ENCODE data around the gene CALCOCO1. TPM values are rescaled to one million over a fixed set of nuclear protein-coding genes. Genes with fewer than 3 reads are reported as not detected.

CALCOCO1 gene
- total RNA-seq, 1 experiment from 2014 or later, result 88.9 TPM

DNA sequence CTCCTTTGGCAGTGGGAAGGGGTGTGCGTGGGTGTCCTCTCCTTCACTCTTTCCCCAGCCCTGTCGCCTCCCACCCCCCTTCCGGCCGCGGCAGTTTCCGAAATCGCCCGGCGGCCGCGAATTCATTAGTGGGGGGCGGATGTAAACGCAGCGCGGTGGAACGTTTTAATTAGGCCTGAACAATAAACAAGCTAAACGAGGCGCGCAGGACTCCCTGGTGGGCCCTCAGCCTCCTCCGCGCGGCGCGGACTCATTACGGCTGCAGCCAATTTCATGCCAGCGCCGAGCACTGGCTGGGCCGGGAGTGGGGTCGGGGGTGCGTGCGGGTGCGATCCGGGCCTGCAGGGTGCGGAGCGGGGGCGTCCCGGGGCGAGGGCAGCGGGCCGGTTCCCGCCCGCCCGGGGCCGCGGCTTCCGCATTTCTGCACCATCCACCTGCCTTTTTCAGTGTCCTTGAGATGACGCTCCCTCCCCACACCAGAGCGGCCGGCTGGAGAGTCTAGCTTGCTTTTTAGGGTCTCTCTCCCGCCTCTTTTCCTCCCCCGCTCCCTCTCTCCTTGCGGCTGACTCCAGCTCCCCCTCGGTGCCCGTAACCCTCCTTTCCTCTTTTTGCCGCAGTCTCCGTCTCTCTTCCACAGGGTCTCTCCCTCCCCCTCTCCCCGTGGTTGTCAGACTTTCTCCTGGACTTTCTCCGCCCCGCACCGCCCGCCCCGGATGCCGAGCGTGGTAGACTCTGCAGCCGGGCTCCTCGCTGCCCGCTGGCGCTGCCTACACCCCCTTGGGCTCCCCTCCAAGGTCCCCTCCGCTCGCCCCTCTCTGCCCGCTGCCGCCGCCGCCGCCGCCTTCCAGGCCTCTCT is 24.3 kb upstream of the CALCOCO1 start, which contains the start of gene CISTR:
CISTR (minus strand) TSS at position 644 of the 856 bp plus-strand sequence.
- intact Hi-C loops (cut with micrococcal nuclease; ENCODE audit: unreplicated experiment), result no loop called here
- no peak within 1 kb of the TSS for H3K4me2 ChIP-seq
- H3K27me3 ChIP-seq (ENCODE audit: insufficient read depth, low read depth), result 0 out of 2 replicates have a peak, but pooled peaks cover 4% of the 10 kb centered on the region
- H2AFZ ChIP-seq, result no peak within 1 kb of the TSS
- BruUV-seq (replicated peaks), result no TSS peak
- POLR2A ChIA-PET (ENCODE audit: unreplicated experiment), result no interaction called here
- no peaks in the 10 kb centered on the region for H3K79me2 ChIP-seq (ENCODE audit: low read depth)
- no peaks in the 10 kb centered on the region for H3K36me3 ChIP-seq (ENCODE audit: low read depth)
- H3K9me2 ChIP-seq (ENCODE audit: insufficient read depth), result no peaks in the 10 kb centered on the region
- CTCF ChIA-PET, result interaction anchor here (0.5 to 0.7 kb wide), 2 partner anchors 199 to 264 kb away, joined by 3 to 6 read pairs; no protein-coding TSS in a partner anchor
- H3K4me3 ChIP-seq, result no peak within 1 kb of the TSS
- no peaks in the 10 kb centered on the region for H3K9me3 ChIP-seq (ENCODE audit: insufficient read depth, low read depth)
- H3K4me1 ChIP-seq (replicated peaks; ENCODE audit: insufficient read depth), result 0 out of 2 replicates have a peak, but pooled peaks cover 4% of the 10 kb centered on the region
- TF ChIP-seq EZH2 (IDR thresholded peaks at IDR 0.05; ENCODE audit: low read depth) (no peak), CTCF (conservative IDR thresholded peaks at IDR 0.05) (no peak)
- no peak for DNase-seq
- no peak within 1 kb of the TSS for H3K27ac ChIP-seq
- no peaks in the 10 kb centered on the region for H3F3A ChIP-seq (ENCODE audit: insufficient read depth, low read depth)
- no peaks in the 10 kb centered on the region for H4K20me1 ChIP-seq (ENCODE audit: insufficient read depth)

DNA sequence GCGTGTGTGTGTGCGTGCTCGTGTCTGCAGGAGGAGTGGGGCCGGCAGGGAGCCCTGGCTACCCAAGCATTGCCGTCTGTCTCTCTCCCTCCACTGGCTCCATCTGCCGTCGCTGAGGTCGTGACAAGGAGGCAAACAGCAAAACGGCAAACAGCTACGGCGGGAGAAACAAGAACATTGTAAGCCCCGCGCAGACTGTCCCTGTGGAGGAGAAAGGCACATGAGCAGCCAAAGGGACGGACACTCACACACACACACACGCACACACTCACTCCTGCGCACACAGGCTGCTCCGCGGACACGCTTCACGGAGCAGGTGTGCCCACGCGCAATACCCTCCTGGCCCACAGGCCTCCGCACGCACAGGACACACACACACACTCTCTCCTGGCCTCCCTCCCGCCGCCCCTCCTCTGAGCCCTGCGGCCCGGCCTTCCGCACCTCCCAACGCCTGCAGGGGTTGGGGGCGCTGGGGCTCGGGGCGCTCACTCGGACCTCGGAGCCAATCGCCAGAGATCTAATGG is 23.6 kb upstream of the CALCOCO1 start:
- ChIA-PET CTCF (no interaction called here), POLR2A (ENCODE audit: unreplicated experiment) (no interaction called here)
- H3K4me3 ChIP-seq, result no peak overlapping the region
- H3K27ac ChIP-seq, result no peak overlapping the region
- no peaks in the 10 kb centered on the region for H3F3A ChIP-seq (ENCODE audit: insufficient read depth, low read depth)
- H3K9me2 ChIP-seq (ENCODE audit: insufficient read depth), result no peaks in the 10 kb centered on the region
- H3K79me2 ChIP-seq (ENCODE audit: low read depth), result no peaks in the 10 kb centered on the region
- no peaks in the 10 kb centered on the region for H3K36me3 ChIP-seq (ENCODE audit: low read depth)
- TF ChIP-seq CTCF (conservative IDR thresholded peaks at IDR 0.05) (no peak), EZH2 (IDR thresholded peaks at IDR 0.05; ENCODE audit: low read depth) (no peak)
- no peak overlapping the region for H3K4me2 ChIP-seq
- no TSS peak for BruUV-seq (replicated peaks)
- no peaks in the 10 kb centered on the region for H3K9me3 ChIP-seq (ENCODE audit: insufficient read depth, low read depth)
- H3K4me1 ChIP-seq (replicated peaks; ENCODE audit: insufficient read depth), result 0 out of 2 replicates have a peak, but pooled peaks cover 4% of the 10 kb centered on the region
- intact Hi-C loops (cut with micrococcal nuclease; ENCODE audit: unreplicated experiment), result no loop called here
- no peaks in the 10 kb centered on the region for H4K20me1 ChIP-seq (ENCODE audit: insufficient read depth)
- no peak for DNase-seq
- H2AFZ ChIP-seq, result no peak overlapping the region
- H3K27me3 ChIP-seq (ENCODE audit: insufficient read depth, low read depth), result 0 out of 2 replicates have a peak, but pooled peaks cover 4% of the 10 kb centered on the region

DNA sequence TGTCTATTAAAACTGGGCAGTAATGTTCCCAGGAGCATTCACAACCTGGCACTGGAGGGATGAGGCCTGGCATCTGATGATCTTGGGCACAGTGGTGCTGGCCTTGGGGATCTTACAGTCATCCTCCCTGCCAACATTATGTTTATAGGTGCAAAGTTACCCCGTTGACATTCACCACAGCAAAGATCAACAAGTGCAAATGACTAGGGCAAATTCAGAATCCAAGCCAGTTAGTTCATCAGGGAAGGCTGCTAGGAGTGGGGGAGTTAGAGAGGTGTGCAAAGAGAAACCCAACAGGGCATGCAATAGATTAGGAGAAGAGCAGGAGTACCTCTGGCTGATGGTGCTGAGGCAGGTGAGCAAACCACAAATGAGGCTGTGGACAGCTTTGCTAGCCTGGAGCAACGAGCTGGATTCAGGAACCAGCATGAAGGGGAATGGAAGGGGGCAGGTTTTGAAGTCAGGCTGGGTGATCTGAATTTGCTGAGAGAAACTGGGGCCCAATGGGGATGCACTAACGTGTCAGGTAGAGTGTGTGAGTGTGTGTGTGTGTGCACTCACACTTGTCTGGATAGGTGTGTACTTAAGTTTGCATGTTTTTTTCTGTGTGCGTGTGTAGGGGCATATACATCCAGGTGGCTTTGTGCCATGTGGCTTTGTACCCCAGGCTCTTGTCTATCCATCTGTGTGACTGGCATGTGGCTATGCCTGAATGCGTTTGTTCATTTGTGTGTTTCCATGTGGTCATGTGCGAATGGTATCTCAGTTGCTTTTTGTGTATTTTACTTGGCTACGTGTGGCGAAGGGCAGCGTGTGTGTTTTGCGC is 22.9 kb upstream of the CALCOCO1 start:
- no peak for DNase-seq
- CTCF ChIA-PET, result no interaction called here

More for the DNA sequence above, 22.9 kb upstream of the CALCOCO1 start:
- POLR2A ChIA-PET (ENCODE audit: unreplicated experiment), result no interaction called here
- BruUV-seq (replicated peaks), result no TSS peak
- Histone ChIP-seq H3K9me2 (ENCODE audit: insufficient read depth) (no peaks in the 10 kb centered on the region), H3K27me3 (ENCODE audit: insufficient read depth, low read depth) (0 out of 2 replicates have a peak, but pooled peaks cover 4% of the 10 kb centered on the region), H3F3A (ENCODE audit: insufficient read depth, low read depth) (no peaks in the 10 kb centered on the region), H3K4me2 (no peak overlapping the region), H3K9me3 (ENCODE audit: insufficient read depth, low read depth) (no peaks in the 10 kb centered on the region), H3K27ac (no peak overlapping the region), H2AFZ (no peak overlapping the region), H3K79me2 (ENCODE audit: low read depth) (no peaks in the 10 kb centered on the region), H3K4me3 (no peak overlapping the region), H3K4me1 (replicated peaks; ENCODE audit: insufficient read depth) (0 out of 2 replicates have a peak, but pooled peaks cover 4% of the 10 kb centered on the region), H3K36me3 (ENCODE audit: low read depth) (no peaks in the 10 kb centered on the region), H4K20me1 (ENCODE audit: insufficient read depth) (no peaks in the 10 kb centered on the region)
- no peak for TF ChIP-seq CTCF (conservative IDR thresholded peaks at IDR 0.05)
- TF ChIP-seq EZH2 (IDR thresholded peaks at IDR 0.05; ENCODE audit: low read depth), result no peak
- intact Hi-C loops (cut with micrococcal nuclease; ENCODE audit: unreplicated experiment), result loop anchor here (5.0 kb wide), 1 partner anchor 442 kb away; no protein-coding TSS in a partner anchor

Measured in PC-9 (cell line).